Calu3 (cell line): ENCODE results near the gene TLN1. TPM values are rescaled to one million over a fixed set of nuclear protein-coding genes. Genes with fewer than 3 reads are reported as not detected.

Experiments used
- BruUV-seq: library from RNA; stranded (reverse); fragments of 400-500 nt; replicated peaks from 2 replicates; lab custom pipeline; 2021; lab: Mats Ljungman, UMichigan
- CTCF ChIA-PET: fragments of 300-600 bp; sonication (Branson Sonifier 250); formaldehyde crosslinking; loops from one replicate; lab custom pipeline; 2022; ENCODE audit warnings: antibody characterized with exemption; lab: Charles Lee
- DNase-seq: peaks from one replicate; pipeline ENCODE4 v3.0.0; 2022
- H3K27ac Mint-ChIP-seq: one replicate; pipeline ENCODE4 v1.8.0; 2022; ENCODE audit warnings: mixed read lengths; ENCODE audit not compliant: unreplicated experiment
- H3K27me3 Mint-ChIP-seq: one replicate; pipeline ENCODE4 v1.8.0; 2022; ENCODE audit warnings: mixed read lengths; ENCODE audit not compliant: unreplicated experiment
- H3K36me3 Mint-ChIP-seq: one replicate; pipeline ENCODE4 v1.8.0; 2022; ENCODE audit warnings: mild to moderate bottlenecking, moderate library complexity, mixed read lengths; ENCODE audit not compliant: insufficient read depth, unreplicated experiment
- H3K4me1 Mint-ChIP-seq: one replicate; pipeline ENCODE4 v1.8.0; 2022; ENCODE audit warnings: mild to moderate bottlenecking, low read depth, mixed read lengths; ENCODE audit not compliant: unreplicated experiment
- H3K4me3 Mint-ChIP-seq: one replicate; pipeline ENCODE4 v1.8.0; 2022; ENCODE audit warnings: mild to moderate bottlenecking, low read depth, moderate library complexity, mixed read lengths; ENCODE audit not compliant: unreplicated experiment
- H3K9me3 Mint-ChIP-seq: one replicate; pipeline ENCODE4 v1.8.0; 2022; ENCODE audit warnings: low read depth, mixed read lengths; ENCODE audit not compliant: unreplicated experiment
- intact Hi-C: fragments of 100-400 bp; cut with micrococcal nuclease; formaldehyde crosslinking; loops from one replicate; pipeline ENCODE4 v1.10.0; 2022; ENCODE audit not compliant: unreplicated experiment
- total RNA-seq: library from RNA; stranded (reverse); gene quantifications from 2 replicates; pipeline ENCODE4 v1.2.3, GENCODE V29; 2022
- TF ChIP-seq, protein P1 (sequence below): fragments of 200-600 bp; IDR thresholded peaks from one replicate; pipeline ENCODE4 v1.8.0; 2022; ENCODE audit warnings: antibody characterized with exemption; ENCODE audit not compliant: unreplicated experiment

TLN1 gene
- total RNA-seq, 1 experiment from 2014 or later, result 98.7 TPM

DNA sequence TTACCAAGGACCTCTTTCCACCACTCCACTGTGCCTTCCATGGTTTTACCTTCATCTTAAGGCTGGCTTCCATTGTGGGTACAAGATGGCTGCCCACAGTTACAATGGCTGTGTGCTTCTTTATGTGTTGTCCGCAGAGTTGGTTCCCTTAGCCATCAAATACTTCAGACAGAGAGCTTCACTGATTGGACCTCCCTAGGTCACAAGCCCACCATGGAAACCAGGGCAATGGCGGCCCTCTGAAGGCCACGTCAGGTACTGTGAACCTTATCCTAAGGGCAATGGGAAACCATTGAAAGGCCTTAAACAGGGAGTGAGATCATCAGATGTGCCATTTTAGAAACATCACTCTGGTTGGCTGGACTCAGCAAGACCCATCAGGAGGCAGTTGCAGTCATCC lies 64.1 kb downstream of the TLN1 start:
- no peak overlapping the region for H3K27ac Mint-ChIP-seq
- no peak overlapping the region for H3K4me3 Mint-ChIP-seq
- TF ChIP-seq, protein P1, sequence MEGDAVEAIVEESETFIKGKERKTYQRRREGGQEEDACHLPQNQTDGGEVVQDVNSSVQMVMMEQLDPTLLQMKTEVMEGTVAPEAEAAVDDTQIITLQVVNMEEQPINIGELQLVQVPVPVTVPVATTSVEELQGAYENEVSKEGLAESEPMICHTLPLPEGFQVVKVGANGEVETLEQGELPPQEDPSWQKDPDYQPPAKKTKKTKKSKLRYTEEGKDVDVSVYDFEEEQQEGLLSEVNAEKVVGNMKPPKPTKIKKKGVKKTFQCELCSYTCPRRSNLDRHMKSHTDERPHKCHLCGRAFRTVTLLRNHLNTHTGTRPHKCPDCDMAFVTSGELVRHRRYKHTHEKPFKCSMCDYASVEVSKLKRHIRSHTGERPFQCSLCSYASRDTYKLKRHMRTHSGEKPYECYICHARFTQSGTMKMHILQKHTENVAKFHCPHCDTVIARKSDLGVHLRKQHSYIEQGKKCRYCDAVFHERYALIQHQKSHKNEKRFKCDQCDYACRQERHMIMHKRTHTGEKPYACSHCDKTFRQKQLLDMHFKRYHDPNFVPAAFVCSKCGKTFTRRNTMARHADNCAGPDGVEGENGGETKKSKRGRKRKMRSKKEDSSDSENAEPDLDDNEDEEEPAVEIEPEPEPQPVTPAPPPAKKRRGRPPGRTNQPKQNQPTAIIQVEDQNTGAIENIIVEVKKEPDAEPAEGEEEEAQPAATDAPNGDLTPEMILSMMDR, result no peak
- DNase-seq, result no peak
- H3K27me3 Mint-ChIP-seq, result no peaks in the 10 kb centered on the region
- CTCF ChIA-PET, result no interaction called here
- H3K4me1 Mint-ChIP-seq, result peaks cover 46% of the 10 kb centered on the region
- H3K9me3 Mint-ChIP-seq, result peaks cover 3% of the 10 kb centered on the region
- intact Hi-C loops, result loop anchor here (10.0 kb wide), 1 partner anchor 67 kb away; the partner anchor contains the start of genes CREB3 and TLN1
- BruUV-seq, result no TSS peak
- H3K36me3 Mint-ChIP-seq, result peaks cover 16% of the 10 kb centered on the region

DNA sequence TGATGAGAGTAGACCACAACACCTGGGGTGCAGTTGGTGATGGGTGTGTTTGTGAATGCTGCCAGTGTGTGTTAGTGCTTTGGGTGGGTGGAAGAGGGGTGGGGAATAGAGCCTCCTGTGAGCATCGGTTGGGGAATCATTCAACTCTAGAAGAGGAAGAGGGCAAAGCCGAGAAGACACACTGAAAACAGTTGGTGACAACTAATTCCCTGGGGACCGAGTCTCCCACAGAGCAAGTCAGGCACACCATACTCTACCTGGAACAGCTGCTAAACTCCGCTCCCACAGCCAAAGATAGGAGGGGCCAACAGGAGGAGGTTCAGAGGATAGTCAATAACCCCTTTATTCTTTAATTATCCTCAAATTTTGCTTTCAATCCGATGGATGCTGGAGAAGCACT lies 65.4 kb downstream of the TLN1 start:
- intact Hi-C loops, result loop anchor here (10.0 kb wide), 1 partner anchor 68 kb away; the partner anchor contains the start of genes CREB3 and TLN1
- peaks cover 3% of the 10 kb centered on the region for H3K9me3 Mint-ChIP-seq
- H3K36me3 Mint-ChIP-seq, result peaks cover 16% of the 10 kb centered on the region
- H3K4me1 Mint-ChIP-seq, result peaks cover 47% of the 10 kb centered on the region
- no peak overlapping the region for H3K4me3 Mint-ChIP-seq
- no peak overlapping the region for H3K27ac Mint-ChIP-seq
- TF ChIP-seq, protein P1, result no peak
- H3K27me3 Mint-ChIP-seq, result no peaks in the 10 kb centered on the region
- no peak for DNase-seq
- BruUV-seq, result no TSS peak
- CTCF ChIA-PET, result no interaction called here

DNA sequence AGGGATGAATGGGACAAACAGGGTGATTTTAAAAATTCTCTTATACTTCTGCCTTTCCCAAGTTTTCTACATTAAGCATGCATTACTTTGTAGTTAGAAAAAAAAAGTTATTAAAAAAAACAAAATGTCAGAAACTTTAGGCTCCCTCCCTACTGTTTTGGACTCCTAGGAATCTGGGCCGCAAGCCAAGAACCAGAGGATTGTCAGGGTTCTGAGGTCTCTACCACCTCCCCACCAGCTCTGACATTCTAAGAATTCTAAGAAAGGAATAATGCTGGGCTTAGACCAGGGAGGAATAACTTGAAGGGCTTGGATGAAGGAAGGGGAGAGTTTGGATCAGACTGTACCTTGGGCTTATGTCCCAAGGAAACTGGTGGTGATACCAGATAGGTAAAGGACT lies 66.0 kb downstream of the TLN1 start:
- CTCF ChIA-PET, result interaction anchor here (1.9 kb wide), 1 partner anchor 30 kb away, joined by 5 read pairs; no protein-coding TSS in a partner anchor
- Mint-ChIP-seq H3K27me3 (no peaks in the 10 kb centered on the region), H3K9me3 (peaks cover 3% of the 10 kb centered on the region), H3K4me1 (peaks cover 47% of the 10 kb centered on the region), H3K27ac (no peak overlapping the region), H3K36me3 (peaks cover 16% of the 10 kb centered on the region), H3K4me3 (no peak overlapping the region)
- BruUV-seq, result no TSS peak
- no peak for DNase-seq
- intact Hi-C loops, result loop anchor here (10.0 kb wide), 1 partner anchor 69 kb away; the partner anchor contains the start of genes CREB3 and TLN1
- TF ChIP-seq, protein P1, result no peak

DNA sequence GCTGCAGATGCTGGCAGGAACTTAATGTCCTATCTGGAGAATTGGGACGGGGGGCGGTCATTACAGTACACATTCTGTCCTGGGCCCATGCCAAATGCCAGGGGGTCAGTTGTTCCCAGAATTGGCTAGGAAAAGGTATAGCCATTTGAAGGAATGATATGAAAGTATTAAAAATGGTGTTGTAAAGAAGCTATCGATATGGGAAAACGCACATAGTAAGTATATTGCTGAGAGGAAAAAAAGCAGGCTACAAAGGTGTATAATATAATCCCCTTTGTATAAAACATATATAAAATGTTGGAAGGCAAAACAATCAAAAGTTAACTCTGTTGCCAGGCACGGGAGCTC lies 66.5 kb downstream of the TLN1 start:
- H3K9me3 Mint-ChIP-seq, result peaks cover 3% of the 10 kb centered on the region
- peaks cover 47% of the 10 kb centered on the region for H3K4me1 Mint-ChIP-seq
- TF ChIP-seq, protein P1, result no peak
- H3K27ac Mint-ChIP-seq, result no peak overlapping the region
- CTCF ChIA-PET, result interaction anchor here (0.6 to 1.9 kb wide), 6 partner anchors 8 to 280 kb away, joined by 3 to 6 read pairs (median 4); partner anchors contain the start of genes CA9, CREB3, TLN1 and TPM2
- BruUV-seq, result no TSS peak
- peak overlapping the region; percentile 81 for H3K4me3 Mint-ChIP-seq
- H3K27me3 Mint-ChIP-seq, result no peaks in the 10 kb centered on the region
- peaks cover 17% of the 10 kb centered on the region for H3K36me3 Mint-ChIP-seq
- intact Hi-C loops, result loop anchor here (10.0 kb wide), 1 partner anchor 69 kb away; the partner anchor contains the start of genes CREB3 and TLN1
- no peak for DNase-seq
